SK-N-MC (cell line): ENCODE results near the gene C1orf116.

Experiments
- EZH2 ChIP-seq: fragments of 200-600 bp; sonication (generic); IDR thresholded peaks from one replicate; pipeline ENCODE4 v1.6.1; 2017; ENCODE audit warnings: antibody characterized with exemption
- POLR2AphosphoS5 ChIP-seq: IDR thresholded peaks from 2 replicates; pipeline ENCODE4 v1.6.1; 2012; ENCODE audit warnings: mild to moderate bottlenecking, low read depth, low read length, borderline replicate concordance

GRCh38 chr1:207049974-207050391, 17.4 kb upstream of the C1orf116 start:
- TF ChIP-seq POLR2AphosphoS5 (no peak), EZH2 (no peak)
